Heart right ventricle (tissue), 16 donors: ENCODE measurements around the gene BLCAP. TPM values are rescaled to one million over a fixed set of nuclear protein-coding genes. Genes with fewer than 3 reads are reported as not detected.

Experiments used
- ATAC-seq, 8 donors: fragments of 200-7000 bp; cut with Tn5 transposase; one replicate each; pipeline ENCODE4 v1.9.1; 2020; ENCODE audit warnings: mild to moderate bottlenecking in 8 of 8, moderate library complexity in 8 of 8, moderate number of reproducible peaks in 1 of 8
- DNase-seq, 2 donors: peaks; one replicate each; pipeline ENCODE4 v3.0.0-alpha.2; 2020
- H3K27ac ChIP-seq, 10 donors: fragments of 200-600 bp; sonication (generic) in 2 of 10; one replicate each; pipeline versions ENCODE4 v1.5.0 to v1.8.0; 2020 to 2022; ENCODE audit warnings: mild to moderate bottlenecking in 3 of 10
- H3K27me3 ChIP-seq, 7 donors: fragments of 200-600 bp; one replicate each; pipeline ENCODE4 v1.8.0; 2021 to 2022; ENCODE audit warnings: mild to moderate bottlenecking in 2 of 7
- H3K36me3 ChIP-seq, 9 donors: fragments of 200-600 bp; sonication (generic) in 1 of 9; one replicate each; pipeline versions ENCODE4 v1.5.0 to v1.8.0; 2020 to 2022; ENCODE audit warnings: mild to moderate bottlenecking in 2 of 9
- H3K4me1 ChIP-seq, 9 donors: fragments of 200-600 bp; sonication (generic) in 1 of 9; one replicate each; pipeline versions ENCODE4 v1.5.0 to v1.8.0; 2020 to 2022; ENCODE audit warnings: mild to moderate bottlenecking in 4 of 9
- H3K4me3 ChIP-seq, 10 donors: fragments of 200-600 bp; sonication (generic) in 2 of 10; one replicate each; pipeline versions ENCODE4 v1.5.0 to v1.8.0; 2020 to 2022; ENCODE audit warnings: mild to moderate bottlenecking in 7 of 10, moderate library complexity in 2 of 10
- H3K9me3 ChIP-seq, 11 donors: fragments of 200-600 bp in 10 of 11; sonication (generic) in 2 of 11; one replicate each; pipeline versions ENCODE4 v1.5.0 to v1.8.0; 2013 to 2022; ENCODE audit warnings: mild to moderate bottlenecking in 2 of 11, control low read depth in 1 of 11, moderate library complexity in 1 of 11
- WGBS, 2 donors: extraction: QIAGEN DNeasy Blood & Tissue Kit; methylation state at CpG; one replicate each; pipeline ENCODE4 v1.1.7; 2013; ENCODE audit warnings: inconsistent platforms in 1 of 2; 5-methylcytosine and 5-hydroxymethylcytosine counted together
- intact Hi-C, 10 donors: fragments of 100-400 bp; cut with DNase I; formaldehyde crosslinking; loops; one replicate each; pipeline versions ENCODE4 v1.11.1 to v1.14.2; 2022
- polyA plus RNA-seq, 2 donors: library from polyadenylated mRNA; stranded (reverse); fragments of 200-250 nt; gene quantifications; one replicate each; pipeline ENCODE4 v1.2.3, GENCODE V29; 2013
- total RNA-seq, 10 donors: library from RNA; stranded (reverse); fragmentation: NEBNext Ultra II Directional in 3 of 10; extraction: Animal tissue kit (Norgen Biotek cat#: 25700) in 3 of 10; gene quantifications; one replicate each; pipeline versions ENCODE4 v1.2.1 to v1.2.4, GENCODE V29; 2021 to 2023
- TF ChIP-seq, protein P1 (sequence below), 9 donors: fragments of 200-600 bp; sonication (generic) in 2 of 9; IDR thresholded peaks; one replicate each; pipeline versions ENCODE4 v1.5.0 to v1.8.0; 2021 to 2022; ENCODE audit warnings: antibody characterized with exemption in 9 of 9, mild to moderate bottlenecking in 5 of 9, moderate library complexity in 1 of 9
- donor health status: Arrhythmogenic right ventricular cardiomyopathy.
- donor health status: ischemic (EF 13 %, LVEDD 7.1; RV severe dilation, severe dysfunction).
- donor health status: healthy with polysubstance abuse.
- donor health status: DM: no; HTN: yes; CAD: no.
- donor health status: DM: no; HTN: no; CAD: no.
- donor health status: ischemic (EF 25% LVEDD 6.9; RV normal size, moderate dysfunction).
- donor health status: ischemic (EF 25% LVEDD 5.7; RV mildly dilated, moderate dysfunction).
- donor health status: healthy.
- donor health status: DM: yes; HTN: yes; CAD: no.
- donor health status: Ischemic cardiomyopathy.
- donor health status: ischemic (EF 35%, LVEDD 5.7; RV mildly dilated, moderate dysfunction).
- donor health status: nonischemic (EF 11% LVEDD 7.7; RV severe dilation, severe dysfunction).
- donor health status: DM: yes; HTN: yes; CAD: no.
- donor health status: PGD.
- donor health status: ischemic (EF 29% LVEDD 5.4; RV normal size, mild dysfunction).
- donor health status: nonischemic (EF 23%, LVEDD 6.1; RV moderate dilation, normal function).

The BLCAP gene
- total and polyA plus RNA-seq, 12 donors, result 66.1 to 106 (median 82.9) TPM

DNA sequence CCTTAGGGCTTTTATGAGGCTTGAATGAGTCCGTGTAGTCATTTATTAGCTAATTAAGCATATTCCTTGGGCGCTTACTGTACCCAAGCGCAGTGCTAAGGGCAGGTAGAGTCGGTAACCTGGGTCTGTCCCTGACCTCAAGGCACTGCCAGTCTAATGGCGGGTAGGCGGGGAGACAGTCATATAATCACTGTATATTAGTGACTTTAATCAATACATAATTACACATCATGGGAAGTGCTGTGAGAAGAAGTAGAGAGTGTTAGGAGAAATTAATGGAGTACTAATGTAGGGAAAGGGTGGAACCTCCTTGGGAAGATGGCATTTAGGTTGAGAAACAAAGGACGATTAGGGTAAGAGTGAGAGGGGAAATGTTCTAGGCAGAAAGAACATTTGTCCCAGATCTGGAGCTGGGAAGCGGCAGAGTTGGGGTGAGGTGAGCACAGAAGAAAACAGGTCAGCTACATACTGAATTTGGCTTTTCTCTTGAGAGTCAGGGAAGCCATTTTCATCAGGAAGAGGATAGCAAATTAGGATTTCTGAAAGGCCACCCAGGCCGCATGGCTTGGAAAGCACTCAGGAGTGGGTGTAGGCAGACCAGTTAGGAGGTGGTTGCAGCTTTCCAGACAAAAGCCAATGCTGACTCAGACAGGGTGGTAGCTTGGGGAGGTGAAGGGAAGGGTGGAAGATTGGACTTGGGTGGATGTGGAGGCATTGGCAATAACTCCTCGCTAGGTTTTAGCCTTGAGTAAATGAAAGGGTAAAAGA, 954 bp upstream of the BLCAP start:
- H3K27me3 ChIP-seq, result no peaks in the 10 kb centered on the region
- intact Hi-C loops, result loop anchor here in 3 of 10 donors (5.0 kb wide), 3 partner anchors 121 to 241 kb away; partner anchors contain the start of gene MANBAL (in 2 of the 3)
- DNase-seq (no peak), ATAC-seq (peak in 4 of 8 donors; percentile 1 to 3 (median 1))
- peak overlapping the region in 9 of 10 donors; percentile 90 to 99 (median 97) for H3K27ac ChIP-seq
- WGBS, 2 donors, result 44 to 45% methylated on average over 10 of the region's 10 CpGs
- TF ChIP-seq, protein P1, sequence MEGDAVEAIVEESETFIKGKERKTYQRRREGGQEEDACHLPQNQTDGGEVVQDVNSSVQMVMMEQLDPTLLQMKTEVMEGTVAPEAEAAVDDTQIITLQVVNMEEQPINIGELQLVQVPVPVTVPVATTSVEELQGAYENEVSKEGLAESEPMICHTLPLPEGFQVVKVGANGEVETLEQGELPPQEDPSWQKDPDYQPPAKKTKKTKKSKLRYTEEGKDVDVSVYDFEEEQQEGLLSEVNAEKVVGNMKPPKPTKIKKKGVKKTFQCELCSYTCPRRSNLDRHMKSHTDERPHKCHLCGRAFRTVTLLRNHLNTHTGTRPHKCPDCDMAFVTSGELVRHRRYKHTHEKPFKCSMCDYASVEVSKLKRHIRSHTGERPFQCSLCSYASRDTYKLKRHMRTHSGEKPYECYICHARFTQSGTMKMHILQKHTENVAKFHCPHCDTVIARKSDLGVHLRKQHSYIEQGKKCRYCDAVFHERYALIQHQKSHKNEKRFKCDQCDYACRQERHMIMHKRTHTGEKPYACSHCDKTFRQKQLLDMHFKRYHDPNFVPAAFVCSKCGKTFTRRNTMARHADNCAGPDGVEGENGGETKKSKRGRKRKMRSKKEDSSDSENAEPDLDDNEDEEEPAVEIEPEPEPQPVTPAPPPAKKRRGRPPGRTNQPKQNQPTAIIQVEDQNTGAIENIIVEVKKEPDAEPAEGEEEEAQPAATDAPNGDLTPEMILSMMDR (IDR thresholded peaks at IDR 0.05), result no peak
- peak overlapping the region; percentile 83 to 99 (median 93) for H3K4me3 ChIP-seq
- no peaks in the 10 kb centered on the region for H3K36me3 ChIP-seq
- H3K4me1 ChIP-seq, result peaks cover 21 to 39% (median 35%) of the 10 kb centered on the region in 9 donors
- no peaks in the 10 kb centered on the region for H3K9me3 ChIP-seq

DNA sequence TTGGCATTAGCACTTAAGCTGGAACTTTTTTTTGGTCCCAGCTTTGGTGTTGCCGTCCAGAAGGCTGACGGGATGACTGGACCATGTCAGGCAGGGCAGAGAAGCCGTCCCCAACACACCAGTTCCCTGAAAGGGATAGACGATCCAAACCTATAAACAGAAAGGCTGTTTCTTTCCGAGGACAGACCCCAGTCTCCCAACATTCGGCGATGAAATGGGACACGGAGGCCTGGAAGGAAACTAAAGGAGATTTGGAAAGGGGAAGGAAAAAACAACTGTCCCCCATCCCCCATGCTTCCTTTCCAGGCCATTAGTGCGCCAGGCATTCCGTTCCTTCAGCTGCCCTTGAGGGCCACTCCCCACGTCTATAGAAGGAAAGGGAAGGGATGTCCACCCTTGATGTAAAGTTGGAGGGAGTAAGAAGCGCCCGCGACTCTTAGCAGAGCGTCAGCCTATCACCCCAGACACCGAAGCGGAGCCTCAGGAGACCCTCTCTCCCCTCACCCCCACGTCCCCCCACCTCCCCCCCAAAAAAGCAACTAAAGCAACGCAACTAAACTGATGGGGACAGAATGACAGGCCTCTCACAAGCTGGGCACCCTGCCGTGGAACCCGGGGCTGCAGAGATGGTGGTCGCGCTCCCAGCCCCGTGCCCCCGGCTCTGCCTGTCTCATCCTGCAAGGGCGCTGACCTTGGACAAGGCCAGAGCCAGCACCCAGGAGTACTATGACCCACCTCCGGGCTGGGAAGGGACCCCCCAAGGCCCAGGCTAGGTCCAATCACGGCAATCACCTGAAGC, 638 bp downstream of the BLCAP start:
- TF ChIP-seq, protein P1 (IDR thresholded peaks at IDR 0.05), result no peak
- H3K27me3 ChIP-seq, result no peaks in the 10 kb centered on the region
- peak overlapping the region; percentile 83 to 99 (median 93) for H3K4me3 ChIP-seq
- peak; percentile 40 to 73 (median 62) for ATAC-seq
- 0 to 1% methylated on average over 28 of the region's 28 CpGs for WGBS, 2 donors
- peak overlapping the region; percentile 90 to 99 (median 97) for H3K27ac ChIP-seq
- intact Hi-C loops, result loop anchor here in 3 of 10 donors (5.0 kb wide), 3 partner anchors 120 to 240 kb away; partner anchors contain the start of gene MANBAL (in 2 of the 3)
- H3K9me3 ChIP-seq, result no peaks in the 10 kb centered on the region
- DNase-seq, result peak; percentile 20 to 44
- no peaks in the 10 kb centered on the region for H3K36me3 ChIP-seq
- H3K4me1 ChIP-seq, result peaks cover 21 to 55% (median 45%) of the 10 kb centered on the region in 9 donors

DNA sequence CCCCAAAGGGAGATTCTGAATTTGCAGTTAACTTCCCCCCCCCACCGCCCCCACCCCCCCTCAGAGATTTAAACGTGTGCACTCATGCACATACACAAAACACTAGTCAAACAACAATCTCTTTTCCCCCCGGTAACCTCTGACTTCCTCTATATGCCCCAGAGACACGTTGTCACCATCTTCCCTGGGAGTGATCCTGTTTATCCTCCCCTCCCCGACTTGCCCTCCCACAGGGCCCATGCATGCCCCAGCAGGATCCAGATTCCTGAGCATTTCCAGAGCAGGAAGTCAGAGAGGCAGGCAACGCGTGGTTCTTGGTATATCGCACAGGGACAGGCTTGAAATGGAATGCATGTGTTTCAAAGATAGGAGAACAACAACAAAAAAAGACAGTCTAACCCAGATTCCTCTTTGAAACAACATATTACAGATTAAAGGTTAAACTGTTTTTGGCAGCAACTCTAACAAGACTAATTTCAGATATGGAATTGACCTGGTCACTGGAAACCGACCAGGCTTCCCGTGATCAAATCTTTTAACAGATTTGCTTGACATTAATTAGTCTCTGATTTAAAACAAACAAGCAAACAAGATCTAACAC, 1.3 kb downstream of the BLCAP start:
- H3K4me1 ChIP-seq, result peaks cover 23 to 62% (median 52%) of the 10 kb centered on the region in 9 donors
- intact Hi-C loops, result loop anchor here in 3 of 10 donors (5.0 kb wide), 3 partner anchors 119 to 239 kb away; partner anchors contain the start of gene MANBAL (in 2 of the 3)
- ATAC-seq (peak in 5 of 8 donors; percentile 9 to 43 (median 37)), DNase-seq (peak in 1 of 2 donors; percentile 50)
- peak overlapping the region; percentile 83 to 99 (median 93) for H3K4me3 ChIP-seq
- 2 to 4% methylated on average over 10 of the region's 10 CpGs for WGBS, 2 donors
- peaks cover 0 to 2% (median 0%) of the 10 kb centered on the region in 9 donors for H3K36me3 ChIP-seq
- H3K9me3 ChIP-seq, result no peaks in the 10 kb centered on the region
- H3K27me3 ChIP-seq, result no peaks in the 10 kb centered on the region
- peak overlapping the region; percentile 90 to 99 (median 97) for H3K27ac ChIP-seq
- TF ChIP-seq, protein P1 (IDR thresholded peaks at IDR 0.05), result no peak
